Heart right ventricle (tissue), 16 donors: ENCODE data around the gene LDB2. TPM values are rescaled to one million over a fixed set of nuclear protein-coding genes. Genes with fewer than 3 reads are reported as not detected.

Source experiments
- ATAC-seq, 8 donors: fragments of 200-7000 bp; cut with Tn5 transposase; one replicate each; pipeline ENCODE4 v1.9.1; 2020; ENCODE audit warnings: mild to moderate bottlenecking in 8 of 8, moderate library complexity in 8 of 8, moderate number of reproducible peaks in 1 of 8
- DNase-seq, 2 donors: peaks; one replicate each; pipeline ENCODE4 v3.0.0-alpha.2; 2020
- H3K27ac ChIP-seq, 10 donors: fragments of 200-600 bp; sonication (generic) in 2 of 10; one replicate each; pipeline versions ENCODE4 v1.5.0 to v1.8.0; 2020 to 2022; ENCODE audit warnings: mild to moderate bottlenecking in 3 of 10
- H3K27me3 ChIP-seq, 7 donors: fragments of 200-600 bp; one replicate each; pipeline ENCODE4 v1.8.0; 2021 to 2022; ENCODE audit warnings: mild to moderate bottlenecking in 2 of 7
- H3K36me3 ChIP-seq, 9 donors: fragments of 200-600 bp; sonication (generic) in 1 of 9; one replicate each; pipeline versions ENCODE4 v1.5.0 to v1.8.0; 2020 to 2022; ENCODE audit warnings: mild to moderate bottlenecking in 2 of 9
- H3K4me1 ChIP-seq, 9 donors: fragments of 200-600 bp; sonication (generic) in 1 of 9; one replicate each; pipeline versions ENCODE4 v1.5.0 to v1.8.0; 2020 to 2022; ENCODE audit warnings: mild to moderate bottlenecking in 4 of 9
- H3K4me3 ChIP-seq, 10 donors: fragments of 200-600 bp; sonication (generic) in 2 of 10; one replicate each; pipeline versions ENCODE4 v1.5.0 to v1.8.0; 2020 to 2022; ENCODE audit warnings: mild to moderate bottlenecking in 7 of 10, moderate library complexity in 2 of 10
- H3K9me3 ChIP-seq, 11 donors: fragments of 200-600 bp in 10 of 11; sonication (generic) in 2 of 11; one replicate each; pipeline versions ENCODE4 v1.5.0 to v1.8.0; 2013 to 2022; ENCODE audit warnings: mild to moderate bottlenecking in 2 of 11, control low read depth in 1 of 11, moderate library complexity in 1 of 11
- WGBS, 2 donors: extraction: QIAGEN DNeasy Blood & Tissue Kit; methylation state at CpG; one replicate each; pipeline ENCODE4 v1.1.7; 2013; ENCODE audit warnings: inconsistent platforms in 1 of 2; 5-methylcytosine and 5-hydroxymethylcytosine counted together
- intact Hi-C, 10 donors: fragments of 100-400 bp; cut with DNase I; formaldehyde crosslinking; loops; one replicate each; pipeline versions ENCODE4 v1.11.1 to v1.14.2; 2022
- polyA plus RNA-seq, 2 donors: library from polyadenylated mRNA; stranded (reverse); fragments of 200-250 nt; gene quantifications; one replicate each; pipeline ENCODE4 v1.2.3, GENCODE V29; 2013
- total RNA-seq, 10 donors: library from RNA; stranded (reverse); fragmentation: NEBNext Ultra II Directional in 3 of 10; extraction: Animal tissue kit (Norgen Biotek cat#: 25700) in 3 of 10; gene quantifications; one replicate each; pipeline versions ENCODE4 v1.2.1 to v1.2.4, GENCODE V29; 2021 to 2023
- TF ChIP-seq, protein P1 (sequence below), 9 donors: fragments of 200-600 bp; sonication (generic) in 2 of 9; IDR thresholded peaks; one replicate each; pipeline versions ENCODE4 v1.5.0 to v1.8.0; 2021 to 2022; ENCODE audit warnings: antibody characterized with exemption in 9 of 9, mild to moderate bottlenecking in 5 of 9, moderate library complexity in 1 of 9
- donor health status: Arrhythmogenic right ventricular cardiomyopathy.
- donor health status: ischemic (EF 13 %, LVEDD 7.1; RV severe dilation, severe dysfunction).
- donor health status: healthy with polysubstance abuse.
- donor health status: DM: no; HTN: yes; CAD: no.
- donor health status: DM: no; HTN: no; CAD: no.
- donor health status: ischemic (EF 25% LVEDD 6.9; RV normal size, moderate dysfunction).
- donor health status: ischemic (EF 25% LVEDD 5.7; RV mildly dilated, moderate dysfunction).
- donor health status: healthy.
- donor health status: DM: yes; HTN: yes; CAD: no.
- donor health status: Ischemic cardiomyopathy.
- donor health status: ischemic (EF 35%, LVEDD 5.7; RV mildly dilated, moderate dysfunction).
- donor health status: nonischemic (EF 11% LVEDD 7.7; RV severe dilation, severe dysfunction).
- donor health status: DM: yes; HTN: yes; CAD: no.
- donor health status: PGD.
- donor health status: ischemic (EF 29% LVEDD 5.4; RV normal size, mild dysfunction).
- donor health status: nonischemic (EF 23%, LVEDD 6.1; RV moderate dilation, normal function).

Gene LDB2
- total and polyA plus RNA-seq, 12 donors: 14.5 to 43.3 (median 23.5) TPM

DNA sequence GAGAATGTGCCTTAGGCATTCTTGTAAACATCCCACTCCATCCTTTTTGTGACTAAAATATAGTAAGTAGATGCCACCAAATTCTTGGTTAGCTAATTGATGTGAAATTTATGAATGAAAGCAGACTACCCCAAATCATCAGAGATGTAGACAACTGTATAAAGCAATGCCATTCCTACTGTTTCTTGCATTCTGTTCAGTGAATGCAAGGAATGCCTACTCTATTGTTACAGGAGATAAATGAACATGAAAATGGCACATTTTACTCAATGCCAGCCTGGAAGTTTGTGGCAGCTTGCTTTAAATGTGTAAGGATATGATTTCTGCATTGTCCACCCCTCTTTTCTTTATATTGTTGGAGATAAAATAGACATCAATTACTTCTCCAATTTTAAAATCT is 317.9 kb downstream of the LDB2 start:
- DNase-seq (no peak), ATAC-seq (no peak)
- H3K27ac ChIP-seq: no peak overlapping the region
- no peaks in the 10 kb centered on the region for H3K27me3 ChIP-seq
- TF ChIP-seq, protein P1, sequence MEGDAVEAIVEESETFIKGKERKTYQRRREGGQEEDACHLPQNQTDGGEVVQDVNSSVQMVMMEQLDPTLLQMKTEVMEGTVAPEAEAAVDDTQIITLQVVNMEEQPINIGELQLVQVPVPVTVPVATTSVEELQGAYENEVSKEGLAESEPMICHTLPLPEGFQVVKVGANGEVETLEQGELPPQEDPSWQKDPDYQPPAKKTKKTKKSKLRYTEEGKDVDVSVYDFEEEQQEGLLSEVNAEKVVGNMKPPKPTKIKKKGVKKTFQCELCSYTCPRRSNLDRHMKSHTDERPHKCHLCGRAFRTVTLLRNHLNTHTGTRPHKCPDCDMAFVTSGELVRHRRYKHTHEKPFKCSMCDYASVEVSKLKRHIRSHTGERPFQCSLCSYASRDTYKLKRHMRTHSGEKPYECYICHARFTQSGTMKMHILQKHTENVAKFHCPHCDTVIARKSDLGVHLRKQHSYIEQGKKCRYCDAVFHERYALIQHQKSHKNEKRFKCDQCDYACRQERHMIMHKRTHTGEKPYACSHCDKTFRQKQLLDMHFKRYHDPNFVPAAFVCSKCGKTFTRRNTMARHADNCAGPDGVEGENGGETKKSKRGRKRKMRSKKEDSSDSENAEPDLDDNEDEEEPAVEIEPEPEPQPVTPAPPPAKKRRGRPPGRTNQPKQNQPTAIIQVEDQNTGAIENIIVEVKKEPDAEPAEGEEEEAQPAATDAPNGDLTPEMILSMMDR (IDR thresholded peaks at IDR 0.05): no peak
- no peaks in the 10 kb centered on the region for H3K9me3 ChIP-seq
- no peak overlapping the region for H3K4me3 ChIP-seq
- H3K36me3 ChIP-seq: peaks cover 0 to 58% (median 3%) of the 10 kb centered on the region in 9 donors
- intact Hi-C loops: no loop called here
- H3K4me1 ChIP-seq: peaks cover 0 to 7% (median 0%) of the 10 kb centered on the region in 9 donors

DNA sequence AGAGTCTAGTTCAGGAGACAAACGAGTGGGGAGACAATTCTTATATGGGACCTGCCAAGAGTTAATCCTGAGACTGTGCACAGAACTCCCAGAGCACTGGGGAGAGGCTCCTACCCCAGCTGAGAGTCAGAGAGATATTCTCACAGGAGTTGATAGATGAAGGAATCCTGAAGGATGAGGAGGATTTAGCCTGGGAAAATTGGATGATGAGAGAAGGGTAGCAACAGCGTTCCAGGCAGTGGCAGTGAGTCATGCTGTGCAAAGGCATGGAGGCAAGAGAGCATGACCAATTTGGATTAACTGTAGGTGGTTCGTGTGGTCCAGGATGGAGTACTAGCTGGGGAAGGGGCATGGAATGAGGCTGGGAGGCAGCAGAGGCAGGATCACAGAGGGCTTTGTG is 318.6 kb downstream of the LDB2 start:
- Histone ChIP-seq H3K9me3 (no peaks in the 10 kb centered on the region), H3K4me3 (no peak overlapping the region), H3K36me3 (peaks cover 0 to 51% (median 3%) of the 10 kb centered on the region in 9 donors), H3K27ac (no peak overlapping the region), H3K4me1 (peaks cover 0 to 5% (median 0%) of the 10 kb centered on the region in 9 donors), H3K27me3 (no peaks in the 10 kb centered on the region)
- intact Hi-C loops: no loop called here
- ATAC-seq (no peak), DNase-seq (no peak)
- WGBS, 2 donors: 57 to 68% methylated on average over 3 of the region's 3 CpGs
- TF ChIP-seq, protein P1 (IDR thresholded peaks at IDR 0.05): no peak

DNA sequence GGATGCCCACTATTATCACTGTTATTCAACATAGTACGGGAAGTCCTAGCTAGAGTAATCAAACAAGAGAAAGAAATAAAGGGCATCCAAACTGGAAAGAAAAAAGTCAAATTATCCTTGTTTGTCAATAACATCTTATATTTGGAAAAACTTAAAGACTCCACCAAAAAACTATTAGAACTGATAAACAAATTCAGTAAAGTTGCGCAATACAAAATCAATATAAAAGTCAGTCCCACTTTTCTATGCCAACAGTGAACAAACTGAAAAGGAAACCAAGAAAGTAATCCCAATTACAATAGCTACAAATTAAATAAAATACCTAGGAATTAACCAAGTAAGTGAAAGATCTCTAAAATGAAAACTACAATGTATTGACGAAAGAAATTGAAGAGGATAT is 321.3 kb downstream of the LDB2 start:
- intact Hi-C loops: no loop called here
- WGBS, 2 donors: 95 to 99% methylated on average over 3 of the region's 3 CpGs
- H3K27me3 ChIP-seq: no peaks in the 10 kb centered on the region
- H3K9me3 ChIP-seq: no peaks in the 10 kb centered on the region
- H3K27ac ChIP-seq: no peak overlapping the region
- TF ChIP-seq, protein P1 (IDR thresholded peaks at IDR 0.05): no peak
- ATAC-seq (no peak), DNase-seq (no peak)
- peaks cover 0 to 28% (median 0%) of the 10 kb centered on the region in 9 donors for H3K36me3 ChIP-seq
- H3K4me3 ChIP-seq: no peak overlapping the region
- peaks cover 0 to 27% (median 16%) of the 10 kb centered on the region in 9 donors for H3K4me1 ChIP-seq

- DNase-seq (no peak), ATAC-seq (no peak)
- H3K4me3 ChIP-seq: no peak overlapping the region
- WGBS, 2 donors: 94% methylated on average over 2 of the region's 2 CpGs
- no peaks in the 10 kb centered on the region for H3K27me3 ChIP-seq
- TF ChIP-seq, protein P1 (IDR thresholded peaks at IDR 0.05): no peak
- intact Hi-C loops: no loop called here
- H3K4me1 ChIP-seq: peaks cover 0 to 27% (median 16%) of the 10 kb centered on the region in 9 donors
- no peak overlapping the region for H3K27ac ChIP-seq
- H3K9me3 ChIP-seq: no peaks in the 10 kb centered on the region
- peaks cover 0 to 17% (median 0%) of the 10 kb centered on the region in 9 donors for H3K36me3 ChIP-seq
Measured at GRCh38 chr4:16574981-16575380, 323.5 kb downstream of the LDB2 start.
